Middle frontal gyrus (tissue), 1 donor: ENCODE results near the gene PRSS58.

Experiments used
- DNase-seq: peaks from one replicate; pipeline ENCODE4 v3.0.0-alpha.2; 2015; ENCODE audit warnings: low spot score; ENCODE audit errors: extremely low spot score

Gene PRSS58

GRCh38 chr7:142257958-142258357, at the start of gene PRSS58:
Gene PRSS58 (minus strand): TSS chr7:142258058. CDS start chr7:142257707, 351 bp downstream.
- DNase-seq = no peak

- DNase-seq = no peak
Observed at GRCh38 chr7:142307246-142307900, 49.5 kb upstream of the PRSS58 start.

- DNase-seq = no peak
Observed at GRCh38 chr7:142303650-142304049, 45.8 kb upstream of the PRSS58 start.

GRCh38 chr7:142301923-142302550, 44.2 kb upstream of the PRSS58 start:
- no peak for DNase-seq

- no peak for DNase-seq
Observed at GRCh38 chr7:142301299-142301698, 43.4 kb upstream of the PRSS58 start.

- no peak for DNase-seq
Observed at GRCh38 chr7:142300689-142301088, 42.8 kb upstream of the PRSS58 start.

- DNase-seq = no peak
Observed at GRCh38 chr7:142299237-142299781, 41.5 kb upstream of the PRSS58 start.

GRCh38 chr7:142298627-142299026, 40.8 kb upstream of the PRSS58 start:
- DNase-seq = no peak

GRCh38 chr7:142298009-142298408, 40.2 kb upstream of the PRSS58 start:
- no peak for DNase-seq

GRCh38 chr7:142280263-142280662, 22.4 kb upstream of the PRSS58 start:
- DNase-seq = no peak

GRCh38 chr7:142279601-142280000, 21.7 kb upstream of the PRSS58 start:
- DNase-seq = no peak

- DNase-seq = no peak
Observed at GRCh38 chr7:142275028-142275427, 17.2 kb upstream of the PRSS58 start.

GRCh38 chr7:142272841-142273240, 15.0 kb upstream of the PRSS58 start:
- DNase-seq = no peak

- DNase-seq = no peak
Observed at GRCh38 chr7:142263598-142264380, 5.9 kb upstream of the PRSS58 start.

- DNase-seq = no peak
Observed at GRCh38 chr7:142250705-142251104, 7.2 kb downstream of the PRSS58 start.

GRCh38 chr7:142249918-142250317, 7.9 kb downstream of the PRSS58 start:
- no peak for DNase-seq

GRCh38 chr7:142248166-142249160, 9.4 kb downstream of the PRSS58 start:
- DNase-seq = no peak

- no peak for DNase-seq
Observed at GRCh38 chr7:142243823-142244222, 14.0 kb downstream of the PRSS58 start.

GRCh38 chr7:142240546-142240945, 17.3 kb downstream of the PRSS58 start:
- no peak for DNase-seq

- DNase-seq = no peak
Observed at GRCh38 chr7:142231716-142232115, 26.1 kb downstream of the PRSS58 start.
